ENCODE measurements around the gene NR6A1.

The NR6A1 gene

DNA sequence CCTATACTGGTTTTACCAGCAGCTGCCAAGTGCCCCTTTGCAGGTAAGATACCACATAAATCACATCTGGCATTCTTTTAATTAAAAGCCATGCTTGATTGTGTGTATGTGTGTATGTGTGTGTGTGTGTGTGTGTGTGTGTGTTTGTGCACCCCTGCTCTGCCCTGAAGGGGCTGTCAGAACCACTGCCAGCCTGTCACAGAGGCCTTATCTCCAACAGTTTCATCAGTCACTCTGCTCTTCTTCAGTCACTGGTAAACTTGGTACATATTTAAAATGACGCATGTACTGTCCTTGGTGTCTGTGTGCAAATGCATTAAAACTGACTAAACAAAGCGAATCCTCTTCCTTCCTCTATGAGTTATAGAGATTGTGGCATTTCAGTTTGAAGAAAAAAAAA, 244.9 kb downstream of the NR6A1 start:
- DNase-seq (ENCODE audit: low read depth in 2 of 2), result no peak

- no peak for DNase-seq (ENCODE audit: low read depth in 2 of 2)
Measured at GRCh38 chr9:124522121-124523098, 248.7 kb downstream of the NR6A1 start.

DNA sequence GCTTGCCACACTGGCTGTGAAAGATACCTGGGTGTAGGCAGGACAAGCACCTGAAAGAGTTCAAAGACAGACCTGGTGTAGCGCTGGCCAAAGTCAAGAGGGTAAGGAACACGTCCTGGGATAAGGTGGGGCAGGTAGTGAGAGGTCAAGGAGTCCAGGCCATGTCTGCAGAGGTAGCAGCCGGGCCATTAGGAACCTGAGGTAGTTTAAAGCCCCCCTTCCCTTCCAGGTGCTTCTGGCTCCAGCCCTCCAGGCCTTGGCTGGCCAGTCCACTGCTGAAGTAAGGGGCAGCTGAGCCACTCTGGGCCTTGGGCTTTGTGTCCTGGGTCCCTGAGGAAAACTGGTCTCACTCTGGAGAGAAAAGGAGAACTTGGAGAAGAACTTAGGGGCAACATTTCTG, 250.0 kb downstream of the NR6A1 start:
- DNase-seq (ENCODE audit: low read depth in 2 of 2), result no peak

- no peak for DNase-seq (ENCODE audit: low read depth in 2 of 2)
Measured at GRCh38 chr9:124520206-124520596, 250.9 kb downstream of the NR6A1 start.

GRCh38 chr9:124518116-124518515, 253.0 kb downstream of the NR6A1 start:
- no peak for DNase-seq (ENCODE audit: low read depth in 2 of 2)

GRCh38 chr9:124517600-124517999, 253.5 kb downstream of the NR6A1 start:
- DNase-seq (ENCODE audit: low read depth in 2 of 2), result no peak

DNA sequence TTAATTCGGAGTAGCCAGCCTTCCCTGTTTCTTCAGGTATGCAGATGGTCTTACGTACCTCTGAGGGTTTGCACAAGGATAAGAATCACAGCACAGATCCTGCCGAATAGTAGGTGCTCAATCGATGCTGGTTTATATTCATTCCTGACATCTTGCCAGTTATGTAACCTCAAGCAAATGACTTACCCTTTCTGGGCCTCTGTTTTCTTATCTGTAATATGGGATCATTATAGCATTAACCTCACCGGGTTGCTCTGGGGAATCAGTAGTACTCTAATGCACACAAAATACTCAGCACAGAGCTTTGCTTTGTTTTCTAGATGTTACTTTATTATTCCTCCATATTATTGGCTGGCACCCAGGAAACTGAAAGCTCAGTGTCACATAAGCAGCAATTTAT, 256.2 kb downstream of the NR6A1 start:
- DNase-seq (ENCODE audit: low read depth in 2 of 2), result no peak

DNA sequence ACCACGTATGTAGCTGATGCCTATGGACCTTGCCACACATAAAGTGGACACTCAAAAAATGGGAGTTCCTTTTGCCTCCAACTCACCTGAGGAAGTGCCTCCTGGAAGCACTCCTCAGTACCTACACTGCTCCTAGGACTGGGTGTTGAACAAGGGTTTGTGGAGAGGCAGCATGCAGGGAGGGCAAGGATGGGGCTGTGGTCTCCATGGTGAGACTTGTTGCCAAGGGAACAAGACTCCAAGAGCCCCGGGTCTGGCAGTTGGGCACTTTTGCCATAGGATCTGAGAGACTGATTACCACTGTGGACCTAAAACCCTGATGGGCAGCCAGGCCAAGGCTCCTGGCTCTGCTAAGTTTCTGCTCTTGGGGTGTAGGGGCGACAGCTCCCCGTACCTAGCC, 257.0 kb downstream of the NR6A1 start:
- no peak for DNase-seq (ENCODE audit: low read depth in 2 of 2)

DNA sequence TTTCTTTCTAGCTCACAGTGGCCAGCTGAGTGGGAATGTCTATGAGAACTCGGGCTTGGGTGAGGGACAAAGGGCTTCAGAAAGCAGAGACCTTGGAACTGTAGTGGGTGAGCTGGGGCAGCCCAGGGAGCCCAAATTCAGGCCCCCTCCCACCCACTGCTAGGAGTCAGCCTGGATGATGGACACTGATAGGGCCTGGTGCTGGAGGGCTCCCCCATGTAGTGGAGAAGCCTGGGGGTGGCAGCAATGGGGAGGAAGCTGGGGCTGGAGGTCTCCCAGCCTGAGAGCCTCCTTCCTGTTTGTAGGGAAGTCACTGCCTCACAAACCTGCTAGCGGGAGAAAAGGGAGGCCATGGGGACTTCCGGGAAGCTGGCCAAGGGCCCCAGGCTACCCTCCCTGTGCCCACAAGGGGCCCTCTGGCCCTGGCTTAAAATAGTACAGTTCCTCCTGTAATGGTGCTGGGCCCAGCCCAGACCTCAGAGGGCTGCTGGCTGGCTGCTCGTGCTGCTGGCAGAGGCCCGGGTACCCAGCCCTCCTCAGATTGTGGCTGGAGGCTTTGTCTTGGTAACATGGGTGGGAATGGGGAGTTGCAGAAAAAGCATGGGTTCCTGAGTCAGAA, 257.6 kb downstream of the NR6A1 start:
- no peak for DNase-seq (ENCODE audit: low read depth in 2 of 2)

GRCh38 chr9:124512806-124513204, 258.3 kb downstream of the NR6A1 start:
- no peak for DNase-seq (ENCODE audit: low read depth in 2 of 2)

DNA sequence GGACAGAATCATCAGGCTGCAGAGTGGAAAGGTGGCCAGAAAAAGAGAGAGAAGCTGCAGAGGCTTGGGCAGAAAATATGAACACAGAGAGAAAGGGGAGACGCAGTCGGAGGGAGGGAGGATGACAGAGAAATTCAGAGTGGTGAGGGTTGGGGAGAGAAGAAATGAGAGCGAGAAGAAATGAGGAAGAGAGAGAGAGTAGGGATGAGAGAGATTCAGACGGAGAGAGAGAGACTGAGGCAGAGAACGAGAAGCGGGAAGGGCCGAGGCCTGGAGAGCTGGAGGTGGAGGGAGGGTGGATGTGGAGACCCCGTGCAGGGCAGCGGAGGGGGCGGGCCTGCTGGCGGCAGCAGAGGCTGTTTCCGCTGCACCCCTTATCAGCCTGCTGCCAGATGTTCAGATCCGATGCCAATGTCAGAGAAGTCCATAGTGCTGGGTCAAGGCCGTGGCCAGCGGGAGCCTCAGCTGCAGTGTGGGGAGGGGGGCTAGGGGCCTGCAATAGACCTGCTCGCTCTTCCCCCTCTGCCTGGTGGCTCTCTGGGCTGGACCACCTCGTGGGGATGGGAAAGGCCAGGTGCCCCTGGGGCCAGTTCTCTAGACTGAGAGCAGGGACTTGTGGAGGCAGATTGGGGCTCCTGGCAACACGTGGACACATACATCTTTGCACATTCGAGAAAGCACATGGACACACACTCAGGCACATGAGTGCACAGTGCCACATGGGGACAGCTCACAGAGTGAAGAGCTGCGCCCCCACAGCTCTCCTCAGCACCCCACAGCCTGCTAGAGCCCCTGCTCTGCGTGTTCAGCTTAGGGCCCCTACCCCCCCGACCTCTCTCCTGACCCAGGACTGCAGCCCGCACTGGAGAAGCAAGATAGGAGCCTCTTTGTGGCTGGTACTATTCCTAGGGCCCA, 259.0 kb downstream of the NR6A1 start:
- DNase-seq (ENCODE audit: low read depth in 2 of 2), result no peak

DNA sequence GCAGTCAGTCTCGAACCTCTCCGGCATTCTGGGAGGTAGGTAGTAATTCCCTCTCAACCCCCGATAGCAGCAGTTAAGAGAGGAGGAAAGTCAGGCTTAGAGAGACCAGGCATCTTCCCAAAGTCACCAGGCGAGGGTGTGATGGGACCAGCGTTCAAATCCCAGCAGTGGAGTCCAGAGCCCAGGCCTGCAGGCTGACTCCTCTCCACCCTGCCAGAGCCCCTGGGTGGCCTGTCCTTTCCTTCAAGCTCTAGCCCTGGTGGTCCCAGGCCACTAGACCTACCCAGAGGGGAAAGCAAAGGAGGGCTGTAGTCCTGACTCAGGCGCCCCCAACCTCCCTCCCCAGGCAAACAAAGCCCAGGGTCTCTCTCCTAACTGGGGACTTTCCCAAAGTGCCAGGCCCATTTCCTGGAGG, 259.7 kb downstream of the NR6A1 start:
- no peak for DNase-seq (ENCODE audit: low read depth in 2 of 2)

GRCh38 chr9:124510650-124511425, 260.3 kb downstream of the NR6A1 start:
- DNase-seq (ENCODE audit: low read depth in 2 of 2), result no peak

DNA sequence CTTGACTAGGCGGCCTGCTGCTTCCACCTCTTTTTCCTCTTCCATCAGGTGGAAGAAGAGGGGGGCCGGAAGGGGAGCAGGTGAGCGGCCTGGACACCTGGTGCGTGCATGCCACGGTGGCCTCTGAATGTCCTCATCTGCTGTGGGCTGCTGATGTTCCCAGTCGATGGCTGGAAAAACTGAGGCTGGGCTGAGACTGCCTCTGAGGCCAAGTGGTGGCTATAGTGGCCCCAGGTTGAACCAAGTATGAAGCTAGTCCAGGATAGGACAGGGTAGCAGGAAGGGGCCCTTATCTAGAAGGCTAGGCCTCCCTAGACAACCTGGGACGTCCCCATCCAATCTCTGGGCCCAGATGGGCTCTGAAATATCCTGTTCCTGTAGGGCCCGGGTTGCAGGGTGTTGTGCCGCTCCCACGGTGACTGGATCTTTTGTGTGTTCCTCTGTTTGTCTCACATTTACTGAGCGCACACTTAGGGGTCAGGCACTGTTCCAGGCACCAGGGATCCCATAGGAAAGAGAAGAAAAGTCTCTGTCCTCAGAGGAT, 263.2 kb downstream of the NR6A1 start:
- no peak for DNase-seq (ENCODE audit: low read depth in 2 of 2)

GRCh38 chr9:124506931-124507879, 263.9 kb downstream of the NR6A1 start, which contains the start of gene NR5A1:
Gene NR5A1 (minus strand): TSS chr9:124507399. CDS start chr9:124503395, 4,004 bp downstream.
- DNase-seq (ENCODE audit: low read depth in 2 of 2), result no peak

- DNase-seq (ENCODE audit: low read depth in 2 of 2), result no peak
Measured at GRCh38 chr9:124506433-124506832, 264.7 kb downstream of the NR6A1 start.

GRCh38 chr9:124505901-124506346, 265.2 kb downstream of the NR6A1 start:
- DNase-seq (ENCODE audit: low read depth in 2 of 2), result no peak

DNA sequence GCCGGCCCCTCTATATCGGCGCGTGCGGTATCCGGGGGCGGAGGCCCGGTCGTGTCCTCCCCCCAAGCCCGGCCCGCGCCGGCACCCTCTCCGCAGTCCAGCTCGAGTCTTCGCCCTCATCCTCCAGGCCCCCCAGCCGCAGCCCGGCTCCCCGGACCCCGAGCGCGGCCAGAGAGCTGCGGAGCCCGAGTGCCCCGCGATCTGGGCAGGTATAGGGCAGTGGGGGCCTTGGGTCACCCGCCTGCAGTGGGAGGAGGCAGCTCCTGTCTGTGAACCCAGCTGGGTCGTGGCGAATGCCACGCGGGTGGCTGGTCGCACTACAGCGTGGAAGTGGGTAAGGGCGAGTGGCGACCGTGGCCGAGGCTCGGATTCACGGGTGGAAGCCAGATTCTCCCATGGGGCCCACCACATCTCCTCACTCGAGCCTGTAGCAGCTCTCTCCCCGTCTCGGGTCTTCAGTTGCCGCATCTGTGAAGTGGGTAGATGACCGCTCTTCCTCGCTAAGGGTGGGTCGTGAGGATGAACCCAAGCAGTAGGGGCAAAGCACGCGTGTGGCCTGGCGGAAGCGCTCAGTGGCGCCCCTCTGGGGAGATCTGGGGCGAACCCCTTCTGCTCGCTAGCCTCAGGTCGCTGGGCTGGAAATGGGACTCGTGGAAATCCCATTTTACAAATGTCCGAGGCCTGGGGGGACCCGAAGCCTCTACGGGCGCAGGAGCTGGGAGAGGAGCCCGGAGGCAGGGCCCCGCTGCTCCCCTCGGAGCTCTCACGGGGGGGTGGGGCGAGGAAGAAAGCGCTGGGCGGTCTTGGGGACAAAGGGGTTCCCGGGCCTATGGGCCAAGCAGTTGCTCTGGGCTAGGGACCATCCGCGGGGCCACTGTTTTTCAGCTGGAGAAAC, 265.9 kb downstream of the NR6A1 start:
- no peak for DNase-seq (ENCODE audit: low read depth in 2 of 2)

All from stimulated activated CD8-positive, alpha-beta memory T cell treated with anti-CD3 and anti-CD28 coated beads, Interleukin-15, amount 100 ng/mL, for 48 hours (primary cell).